Placental pericyte (primary cell): ENCODE data around the gene LYPD6. TPM values are rescaled to one million over a fixed set of nuclear protein-coding genes. Genes with fewer than 3 reads are reported as not detected.

Experiments
- total RNA-seq: library from RNA; depleted of rRNA; stranded (reverse); fragments of >200 nt; gene quantifications from 2 replicates; pipeline ENCODE4 v1.2.3, GENCODE V29; 2012

The LYPD6 gene, protein sequence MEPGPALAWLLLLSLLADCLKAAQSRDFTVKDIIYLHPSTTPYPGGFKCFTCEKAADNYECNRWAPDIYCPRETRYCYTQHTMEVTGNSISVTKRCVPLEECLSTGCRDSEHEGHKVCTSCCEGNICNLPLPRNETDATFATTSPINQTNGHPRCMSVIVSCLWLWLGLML
- 5.2 and 12.0 TPM in 2 replicates for total RNA-seq

DNA sequence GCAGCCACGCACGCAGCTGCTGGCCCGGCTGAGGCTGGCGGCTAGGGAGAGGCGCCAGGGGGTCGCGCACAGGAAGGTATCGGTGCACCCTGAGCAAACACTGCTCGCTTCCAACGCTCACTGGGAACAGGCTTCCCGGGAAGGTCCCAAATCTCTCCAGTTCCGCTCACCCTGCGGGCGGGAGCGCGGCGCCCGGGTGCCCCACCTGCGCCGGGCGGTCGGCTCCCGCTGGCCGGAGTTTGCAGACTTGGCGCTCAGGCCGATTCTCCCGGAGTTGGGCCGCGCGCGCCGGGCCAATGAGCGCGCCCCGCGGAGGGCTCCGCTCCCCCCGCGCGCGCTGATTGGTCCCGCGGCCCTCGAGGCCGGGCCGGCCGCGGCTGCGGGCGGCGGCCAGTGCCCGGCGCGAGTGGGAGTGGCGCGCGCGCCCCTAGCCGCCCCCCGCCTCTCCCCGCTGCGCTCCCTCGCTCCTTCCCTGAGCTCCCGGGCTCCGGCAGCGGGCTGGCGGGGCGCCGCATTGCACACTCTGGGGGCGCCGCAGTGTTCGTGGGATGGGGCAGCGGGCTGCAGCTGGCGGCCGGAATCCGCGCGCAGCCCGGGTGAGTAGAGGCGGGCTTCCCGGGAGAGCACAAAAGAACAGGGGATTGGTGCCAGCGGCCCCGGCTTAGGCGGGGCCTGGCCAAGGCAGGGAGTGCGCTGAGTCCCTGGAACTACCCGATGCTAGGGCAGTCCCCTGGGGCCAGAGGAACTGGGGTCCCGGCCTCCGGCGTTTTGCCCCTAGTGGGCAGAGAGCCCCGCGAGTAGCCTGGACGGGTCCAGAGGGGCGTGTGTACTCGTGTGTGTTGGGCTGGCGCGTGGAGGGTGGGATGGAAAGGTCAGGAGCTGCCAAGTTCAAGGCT lies at the start of gene LYPD6:
Gene LYPD6, plus strand, starts transcription at position 461 of the 896 bp plus-strand sequence. CDS start 107,122 bp downstream, outside the sequence.

